Measurements from ENCODE around the gene PARG. TPM values are rescaled to one million over a fixed set of nuclear protein-coding genes. Genes with fewer than 3 reads are reported as not detected.
A peak's percentile ranks its signal among the peaks of the same experiment; 100 is the strongest.
"Not testable (repeated sequence)": the region's sequence is repeated elsewhere in the genome, so short reads cannot be mapped to it uniquely, and the experiment has no call there.

Gene PARG
- total and polyA plus RNA-seq, 7 donors: 7.0 to 24.4 (median 18.4) TPM

GRCh38 chr10:49948142-49948541, 6.3 kb upstream of the PARG start:
- H3K4me3 ChIP-seq; intact Hi-C loops (cut with DNase I); H3K27me3 ChIP-seq (ENCODE audit: insufficient read depth in 3 of 3, low read length in 2 of 3); DNase-seq; H3K9me3 ChIP-seq: not testable (repeated sequence)
- H3K4me1 ChIP-seq: peaks cover 18% of the 10 kb centered on the region
- peaks cover 0 to 41% of the 10 kb centered on the region in 2 donors for H3K36me3 ChIP-seq (ENCODE audit: insufficient read depth in 1 of 2, low read depth in 1 of 2)
- ATAC-seq: peak; percentile 68 to 92 (median 89)
- 23 to 47% (median 28%) methylated on average over 1 of the region's 2 CpGs for WGBS, 3 donors
- peak overlapping the region; percentile 72 for H3K27ac ChIP-seq

DNA sequence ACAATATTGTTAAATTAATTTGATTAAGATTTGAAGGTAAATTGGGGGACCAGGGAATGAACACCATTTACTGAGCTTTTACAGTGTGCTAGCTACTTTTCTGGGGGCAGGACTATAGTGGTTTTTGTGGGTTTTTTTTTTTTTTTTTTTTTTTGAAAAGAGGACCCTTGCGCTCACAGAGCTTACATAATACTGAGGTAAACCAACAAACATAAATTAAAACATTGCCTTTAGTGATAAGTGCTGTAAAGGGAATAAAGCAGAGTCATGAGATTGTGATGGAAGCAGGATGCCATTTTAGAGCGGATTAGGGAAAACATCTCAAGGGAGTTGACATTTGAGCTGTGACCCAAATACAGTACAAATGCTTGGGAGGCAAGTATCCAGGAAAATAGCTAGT, 1.8 kb upstream of the PARG start:
- H3K27ac ChIP-seq: peak overlapping the region; percentile 16
- H3K4me3 ChIP-seq: peak overlapping the region; percentile 88
- intact Hi-C loops (cut with DNase I); H3K27me3 ChIP-seq (ENCODE audit: insufficient read depth in 3 of 3, low read length in 2 of 3); H3K9me3 ChIP-seq; DNase-seq; ATAC-seq: not testable (repeated sequence)
- H3K4me1 ChIP-seq: peaks cover 19% of the 10 kb centered on the region
- WGBS, 3 donors: 61 to 80% (median 61%) methylated on average over 2 of the region's 2 CpGs
- peaks cover 0 to 31% of the 10 kb centered on the region in 2 donors for H3K36me3 ChIP-seq (ENCODE audit: insufficient read depth in 1 of 2, low read depth in 1 of 2)

- WGBS, 3 donors: 0% methylated on average over 12 of the region's 12 CpGs
- Histone ChIP-seq H3K27ac (peak overlapping the region; percentile 86), H3K4me3 (peak overlapping the region; percentile 88), H3K36me3 (ENCODE audit: insufficient read depth in 1 of 2, low read depth in 1 of 2) (peaks cover 0 to 24% of the 10 kb centered on the region in 2 donors), H3K4me1 (peaks cover 18% of the 10 kb centered on the region)
- DNase-seq; intact Hi-C loops (cut with DNase I); H3K27me3 ChIP-seq (ENCODE audit: insufficient read depth in 3 of 3, low read length in 2 of 3); H3K9me3 ChIP-seq: not testable (repeated sequence)
- peak in 2 of 4 donors; percentile 21 to 29 for ATAC-seq
Observed at GRCh38 chr10:49942339-49942705, 495 bp upstream of the PARG start.

- H3K27ac ChIP-seq; intact Hi-C loops (cut with DNase I); DNase-seq; H3K4me1 ChIP-seq; H3K9me3 ChIP-seq; H3K27me3 ChIP-seq (ENCODE audit: insufficient read depth in 3 of 3, low read length in 2 of 3); H3K4me3 ChIP-seq: not testable (repeated sequence)
- ATAC-seq: peak in 2 of 4 donors; percentile 44 to 57
- 85 to 91% (median 90%) methylated on average over 7 of the region's 7 CpGs for WGBS, 3 donors
- peaks cover 0 to 21% of the 10 kb centered on the region in 2 donors for H3K36me3 ChIP-seq (ENCODE audit: insufficient read depth in 1 of 2, low read depth in 1 of 2)
Observed at GRCh38 chr10:49931959-49932728, 9.7 kb downstream of the PARG start.

- H3K27me3 ChIP-seq (ENCODE audit: insufficient read depth in 3 of 3, low read length in 2 of 3); ATAC-seq; H3K9me3 ChIP-seq; intact Hi-C loops (cut with DNase I); H3K4me1 ChIP-seq; H3K27ac ChIP-seq; H3K4me3 ChIP-seq; DNase-seq: not testable (repeated sequence)
- 94 to 99% (median 96%) methylated on average over 3 to 4 of the region's 5 CpGs for WGBS, 3 donors
- H3K36me3 ChIP-seq (ENCODE audit: insufficient read depth in 1 of 2, low read depth in 1 of 2): peaks cover 0 to 28% of the 10 kb centered on the region in 2 donors
Observed at GRCh38 chr10:49931276-49931675, 10.6 kb downstream of the PARG start.

GRCh38 chr10:49923572-49923971, 18.3 kb downstream of the PARG start:
- H3K36me3 ChIP-seq (ENCODE audit: insufficient read depth in 1 of 2, low read depth in 1 of 2): peaks cover 0 to 21% of the 10 kb centered on the region in 2 donors
- 94 to 96% (median 95%) methylated on average over 4 of the region's 4 CpGs for WGBS, 3 donors
- not testable (repeated sequence) for H3K4me1 ChIP-seq

GRCh38 chr10:49922041-49922440, 19.8 kb downstream of the PARG start:
- H3K4me3 ChIP-seq; ATAC-seq; H3K27me3 ChIP-seq (ENCODE audit: insufficient read depth in 3 of 3, low read length in 2 of 3); H3K27ac ChIP-seq; H3K4me1 ChIP-seq; DNase-seq; H3K9me3 ChIP-seq; intact Hi-C loops (cut with DNase I): not testable (repeated sequence)
- H3K36me3 ChIP-seq (ENCODE audit: insufficient read depth in 1 of 2, low read depth in 1 of 2): peaks cover 0 to 24% of the 10 kb centered on the region in 2 donors
- 60 to 67% (median 62%) methylated on average over 4 of the region's 4 CpGs for WGBS, 3 donors

More at GRCh38 chr10:49923572-49923971, 18.3 kb downstream of the PARG start:
- intact Hi-C loops (cut with DNase I); H3K27me3 ChIP-seq (ENCODE audit: insufficient read depth in 3 of 3, low read length in 2 of 3); H3K9me3 ChIP-seq; DNase-seq; H3K27ac ChIP-seq; ATAC-seq; H3K4me3 ChIP-seq: not testable (repeated sequence)

DNA sequence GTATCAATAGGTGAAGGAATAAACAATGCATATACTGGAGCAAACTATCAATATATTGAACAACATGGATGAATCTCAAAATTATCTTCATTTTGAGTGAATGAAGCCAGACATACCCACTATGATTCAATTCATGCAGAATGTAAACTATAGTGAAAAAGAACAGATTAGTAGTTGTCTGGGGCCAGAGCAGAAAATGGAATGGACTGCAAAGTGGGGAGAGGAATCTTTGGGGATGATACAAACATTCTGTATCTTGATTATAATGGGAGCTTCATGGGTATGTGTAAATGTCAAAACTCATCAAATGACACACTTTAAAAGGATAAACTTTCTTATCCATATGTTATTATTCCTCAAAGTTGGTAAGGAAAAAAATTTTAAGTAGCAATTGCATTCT, 23.9 kb downstream of the PARG start:
- not testable (repeated sequence) for H3K27me3 ChIP-seq (ENCODE audit: insufficient read depth in 3 of 3, low read length in 2 of 3); H3K27ac ChIP-seq; H3K9me3 ChIP-seq; ATAC-seq; H3K4me3 ChIP-seq; DNase-seq; H3K4me1 ChIP-seq
- intact Hi-C loops (cut with DNase I): loop anchor here in 1 of 2 donors (10.0 kb wide), 1 partner anchor 323 kb away; no protein-coding TSS in a partner anchor
- peaks cover 0 to 32% of the 10 kb centered on the region in 2 donors for H3K36me3 ChIP-seq (ENCODE audit: insufficient read depth in 1 of 2, low read depth in 1 of 2)

GRCh38 chr10:49916451-49916850, 25.4 kb downstream of the PARG start:
- not testable (repeated sequence) for H3K9me3 ChIP-seq; H3K4me1 ChIP-seq; DNase-seq; H3K27ac ChIP-seq; H3K4me3 ChIP-seq; H3K27me3 ChIP-seq (ENCODE audit: insufficient read depth in 3 of 3, low read length in 2 of 3); ATAC-seq
- peaks cover 0 to 24% of the 10 kb centered on the region in 2 donors for H3K36me3 ChIP-seq (ENCODE audit: insufficient read depth in 1 of 2, low read depth in 1 of 2)
- intact Hi-C loops (cut with DNase I): loop anchor here in 1 of 2 donors (10.0 kb wide), 1 partner anchor 322 kb away; no protein-coding TSS in a partner anchor

- whole genome bisulfite sequencing, 3 donors: no CpG with 5 or more reads among the region's 1 CpG
- not testable (repeated sequence) for H3K9me3 ChIP-seq; H3K27me3 ChIP-seq (ENCODE audit: insufficient read depth in 3 of 3, low read length in 2 of 3); H3K36me3 ChIP-seq (ENCODE audit: insufficient read depth in 1 of 2, low read depth in 1 of 2); H3K27ac ChIP-seq; H3K4me3 ChIP-seq; H3K4me1 ChIP-seq; ATAC-seq; DNase-seq
- intact Hi-C loops (cut with DNase I): loop anchor here in 1 of 2 donors (10.0 kb wide), 1 partner anchor 315 kb away; no protein-coding TSS in a partner anchor
Observed at GRCh38 chr10:49910295-49910694, 31.5 kb downstream of the PARG start.

DNA sequence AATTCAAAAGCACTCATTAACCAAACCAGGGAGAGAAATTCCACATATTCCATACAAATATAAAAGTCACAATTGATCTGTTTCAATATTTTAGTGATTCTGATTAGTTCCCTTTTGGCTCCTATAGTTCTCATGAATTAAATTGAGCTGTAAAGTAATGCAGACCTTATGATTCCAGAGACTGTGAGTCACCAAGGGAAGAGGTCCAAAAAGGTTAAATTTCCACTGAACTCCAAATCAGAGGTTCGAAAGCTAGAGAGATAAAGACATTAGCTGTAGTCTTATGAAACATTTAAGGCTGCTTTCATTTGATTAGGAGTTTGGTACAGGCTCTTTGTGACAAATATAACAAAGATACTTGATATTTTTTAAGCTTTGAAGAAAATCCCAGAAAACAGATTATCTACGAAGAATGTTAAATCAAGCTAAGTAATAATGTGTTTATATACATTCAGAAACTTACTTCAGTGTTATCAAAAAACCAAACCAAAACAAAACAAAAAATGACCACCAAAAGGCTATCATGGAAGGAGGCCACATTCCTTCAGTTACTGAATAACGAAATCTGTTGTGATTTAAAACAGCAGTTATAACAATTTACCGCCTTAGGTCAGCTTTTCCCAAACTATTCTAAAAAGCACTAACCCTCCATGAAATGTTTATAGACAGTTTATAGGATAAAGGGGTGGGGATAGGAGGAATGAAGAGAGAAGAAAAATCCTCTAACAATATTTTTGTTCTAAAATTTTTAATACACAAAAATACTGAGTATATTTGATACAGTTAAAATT, 33.3 kb downstream of the PARG start:
- ATAC-seq; H3K27me3 ChIP-seq (ENCODE audit: insufficient read depth in 3 of 3, low read length in 2 of 3); intact Hi-C loops (cut with DNase I); H3K36me3 ChIP-seq (ENCODE audit: insufficient read depth in 1 of 2, low read depth in 1 of 2); DNase-seq; H3K9me3 ChIP-seq; H3K4me3 ChIP-seq; H3K4me1 ChIP-seq; H3K27ac ChIP-seq: not testable (repeated sequence)
- 67 to 77% (median 69%) methylated on average over 4 of the region's 4 CpGs for WGBS, 3 donors

Data from psoas muscle (tissue), 8 donors.